Sigmoid colon (tissue), 4 donors: Measurements from ENCODE around the gene DLK2.

ENCODE experiments used
- CTCF ChIP-seq, 4 experiments: fragments of 450-650 bp in 3 of 4; fragments of 200-600 bp in 1 of 4; IDR thresholded peaks; one replicate each; pipeline ENCODE4 v1.5.1; 2016 to 2019; ENCODE audit warnings: antibody characterized with exemption in 4 of 4, mild to moderate bottlenecking in 3 of 4, moderate library complexity in 2 of 4
- EP300 ChIP-seq, 4 donors: sonication (generic); formaldehyde crosslinking; IDR thresholded peaks; one replicate each; pipeline ENCODE4 v1.6.1; 2017; ENCODE audit warnings: antibody characterized with exemption in 4 of 4
- POLR2AphosphoS5 ChIP-seq, 4 donors: sonication (generic); formaldehyde crosslinking; IDR thresholded peaks; one replicate each; pipeline ENCODE4 v1.6.1; 2017; ENCODE audit warnings: antibody characterized with exemption in 4 of 4

GRCh38 chr6:43444036-43444435 is 11.3 kb downstream of the DLK2 start:
- TF ChIP-seq POLR2AphosphoS5 (IDR thresholded peaks at IDR 0.05) (no peak), EP300 (IDR thresholded peaks at IDR 0.05) (no peak), CTCF (IDR thresholded peaks at IDR 0.05) (no peak)
